Measurements from ENCODE around the gene WNK3.
"Not testable (repeated sequence)": the region's sequence is repeated elsewhere in the genome, so short reads cannot be mapped to it uniquely, and the experiment has no call there.

Gene WNK3

DNA sequence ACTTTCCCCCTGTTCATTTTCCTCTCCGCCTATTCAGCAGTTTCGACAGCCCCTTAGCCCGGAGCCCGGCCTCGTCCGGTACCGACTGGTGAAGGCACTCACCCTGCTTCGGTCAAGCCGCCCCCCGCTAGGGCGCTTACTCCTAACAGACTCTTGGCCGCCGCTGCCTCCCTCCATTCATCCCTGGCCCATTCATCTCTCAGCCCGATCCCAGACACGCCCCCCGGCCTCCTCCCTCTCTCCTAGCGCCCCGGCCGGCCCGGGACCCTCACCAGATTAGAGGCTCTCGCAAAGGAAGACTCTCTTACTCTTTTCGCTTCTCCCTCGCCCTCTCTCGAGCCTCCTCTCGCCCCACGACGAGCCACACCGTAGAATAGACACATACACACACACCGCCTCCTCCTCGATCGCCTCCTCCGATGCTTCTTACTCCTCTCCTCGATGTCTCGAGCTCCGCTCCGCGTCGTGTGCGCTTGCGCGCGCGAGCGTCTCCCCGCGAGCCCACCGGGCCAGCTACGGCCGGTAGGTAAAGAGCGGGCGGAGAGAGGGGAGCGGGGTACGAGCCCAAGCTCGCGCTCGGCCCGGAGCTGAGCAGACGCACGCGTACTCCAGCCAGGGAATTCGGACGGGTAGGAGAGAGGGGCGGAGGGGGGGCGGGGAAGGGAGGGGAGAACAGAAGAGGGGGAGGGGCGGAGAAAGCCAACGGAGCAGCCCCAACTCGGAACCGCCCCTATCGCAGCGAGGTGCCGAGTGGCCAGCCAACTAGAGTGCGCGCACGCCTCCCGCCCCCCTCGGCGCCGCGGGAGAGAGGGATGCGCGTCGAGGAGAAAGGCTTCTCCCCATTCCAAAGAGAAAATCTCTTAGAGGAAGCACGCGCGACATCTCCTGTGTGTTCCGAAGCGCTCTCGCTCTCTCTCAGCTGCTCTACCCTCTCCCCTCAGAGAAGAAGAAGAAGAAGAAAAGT lies at the start of gene WNK3:
Gene WNK3, minus strand, starts transcription at position 633 of the 964 bp plus-strand sequence.
- no peaks in the 10 kb centered on the region for H4K20me1 ChIP-seq (ENCODE audit: control insufficient read depth, insufficient read depth, low read depth, low read length)
- H3K27me3 ChIP-seq (ENCODE audit: control insufficient read depth, low read length): no peaks in the 10 kb centered on the region
- no peaks in the 10 kb centered on the region for H3F3A ChIP-seq (ENCODE audit: control insufficient read depth, insufficient read depth)
- TF ChIP-seq, protein P1, sequence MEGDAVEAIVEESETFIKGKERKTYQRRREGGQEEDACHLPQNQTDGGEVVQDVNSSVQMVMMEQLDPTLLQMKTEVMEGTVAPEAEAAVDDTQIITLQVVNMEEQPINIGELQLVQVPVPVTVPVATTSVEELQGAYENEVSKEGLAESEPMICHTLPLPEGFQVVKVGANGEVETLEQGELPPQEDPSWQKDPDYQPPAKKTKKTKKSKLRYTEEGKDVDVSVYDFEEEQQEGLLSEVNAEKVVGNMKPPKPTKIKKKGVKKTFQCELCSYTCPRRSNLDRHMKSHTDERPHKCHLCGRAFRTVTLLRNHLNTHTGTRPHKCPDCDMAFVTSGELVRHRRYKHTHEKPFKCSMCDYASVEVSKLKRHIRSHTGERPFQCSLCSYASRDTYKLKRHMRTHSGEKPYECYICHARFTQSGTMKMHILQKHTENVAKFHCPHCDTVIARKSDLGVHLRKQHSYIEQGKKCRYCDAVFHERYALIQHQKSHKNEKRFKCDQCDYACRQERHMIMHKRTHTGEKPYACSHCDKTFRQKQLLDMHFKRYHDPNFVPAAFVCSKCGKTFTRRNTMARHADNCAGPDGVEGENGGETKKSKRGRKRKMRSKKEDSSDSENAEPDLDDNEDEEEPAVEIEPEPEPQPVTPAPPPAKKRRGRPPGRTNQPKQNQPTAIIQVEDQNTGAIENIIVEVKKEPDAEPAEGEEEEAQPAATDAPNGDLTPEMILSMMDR (IDR thresholded peaks at IDR 0.05; ENCODE audit: low read depth, low read length, poor library complexity, severe bottlenecking): no peak
- no peak for TF ChIP-seq EZH2phosphoT487 (IDR thresholded peaks at IDR 0.05; ENCODE audit: borderline replicate concordance, low read length)
- no peaks in the 10 kb centered on the region for H3K79me2 ChIP-seq (ENCODE audit: control insufficient read depth, low read length)
- H3K4me3 ChIP-seq (ENCODE audit: low read length): no peak within 1 kb of the TSS
- H3K9me3 ChIP-seq (ENCODE audit: control insufficient read depth, insufficient read depth, low read length): no peaks in the 10 kb centered on the region
- no peak within 1 kb of the TSS for H3K4me2 ChIP-seq (ENCODE audit: low read length)
- H3K4me1 ChIP-seq (ENCODE audit: control insufficient read depth, low read length): no peaks in the 10 kb centered on the region
- H3K36me3 ChIP-seq (ENCODE audit: control insufficient read depth, low read length): no peaks in the 10 kb centered on the region
- H3K27ac ChIP-seq (ENCODE audit: low read depth, low read length): no peak within 1 kb of the TSS
- H3K9me2 ChIP-seq (replicated peaks; ENCODE audit: control insufficient read depth, low read length): no peaks in the 10 kb centered on the region

DNA sequence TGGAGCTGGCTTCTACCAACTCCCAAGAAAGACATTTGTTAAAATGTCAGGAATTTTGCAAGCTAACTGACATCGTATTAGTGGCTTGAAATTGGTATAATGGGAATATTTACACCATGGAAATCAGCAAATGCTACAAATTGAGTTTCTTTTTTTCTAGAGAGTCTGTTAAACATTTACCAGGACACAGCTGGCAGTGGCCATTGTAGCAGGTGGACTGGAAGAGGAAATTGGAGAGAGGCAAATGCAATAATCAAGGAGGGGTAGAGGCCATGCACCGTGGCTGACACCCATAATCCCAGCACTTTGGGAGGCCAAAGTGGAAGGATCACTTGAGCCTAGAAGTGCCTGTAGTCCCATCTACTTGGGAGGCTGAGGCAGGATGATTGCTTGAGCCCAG lies 49.4 kb upstream of the WNK3 start:
- Histone ChIP-seq H3K4me1 (ENCODE audit: control insufficient read depth, low read length) (no peaks in the 10 kb centered on the region), H3F3A (ENCODE audit: control insufficient read depth, insufficient read depth) (no peaks in the 10 kb centered on the region), H3K4me2 (ENCODE audit: low read length) (no peak overlapping the region), H3K79me2 (ENCODE audit: control insufficient read depth, low read length) (no peaks in the 10 kb centered on the region), H3K36me3 (ENCODE audit: control insufficient read depth, low read length) (no peaks in the 10 kb centered on the region), H3K9me3 (ENCODE audit: control insufficient read depth, insufficient read depth, low read length) (no peaks in the 10 kb centered on the region), H4K20me1 (ENCODE audit: control insufficient read depth, insufficient read depth, low read depth, low read length) (no peaks in the 10 kb centered on the region), H3K9me2 (replicated peaks; ENCODE audit: control insufficient read depth, low read length) (no peaks in the 10 kb centered on the region), H3K27ac (ENCODE audit: low read depth, low read length) (no peak overlapping the region), H3K27me3 (ENCODE audit: control insufficient read depth, low read length) (no peaks in the 10 kb centered on the region), H3K4me3 (ENCODE audit: low read length) (no peak overlapping the region)
- TF ChIP-seq EZH2phosphoT487 (IDR thresholded peaks at IDR 0.05; ENCODE audit: borderline replicate concordance, low read length): no peak
- TF ChIP-seq, protein P1 (IDR thresholded peaks at IDR 0.05; ENCODE audit: low read depth, low read length, poor library complexity, severe bottlenecking): no peak

- TF ChIP-seq EZH2phosphoT487 (IDR thresholded peaks at IDR 0.05; ENCODE audit: borderline replicate concordance, low read length): no peak
- Histone ChIP-seq H3K79me2 (ENCODE audit: control insufficient read depth, low read length) (no peaks in the 10 kb centered on the region), H3K4me2 (ENCODE audit: low read length) (no peak overlapping the region), H3F3A (ENCODE audit: control insufficient read depth, insufficient read depth) (no peaks in the 10 kb centered on the region), H4K20me1 (ENCODE audit: control insufficient read depth, insufficient read depth, low read depth, low read length) (no peaks in the 10 kb centered on the region), H3K9me3 (ENCODE audit: control insufficient read depth, insufficient read depth, low read length) (no peaks in the 10 kb centered on the region), H3K4me1 (ENCODE audit: control insufficient read depth, low read length) (no peaks in the 10 kb centered on the region), H3K9me2 (replicated peaks; ENCODE audit: control insufficient read depth, low read length) (no peaks in the 10 kb centered on the region), H3K27me3 (ENCODE audit: control insufficient read depth, low read length) (no peaks in the 10 kb centered on the region), H3K27ac (ENCODE audit: low read depth, low read length) (no peak overlapping the region), H3K4me3 (ENCODE audit: low read length) (no peak overlapping the region), H3K36me3 (ENCODE audit: control insufficient read depth, low read length) (no peaks in the 10 kb centered on the region)
These were observed 39.3 kb upstream of the WNK3 start for GRCh38 chrX:54397113-54397512.

- H3F3A ChIP-seq (ENCODE audit: control insufficient read depth, insufficient read depth): no peaks in the 10 kb centered on the region
- no peaks in the 10 kb centered on the region for H4K20me1 ChIP-seq (ENCODE audit: control insufficient read depth, insufficient read depth, low read depth, low read length)
- no peaks in the 10 kb centered on the region for H3K79me2 ChIP-seq (ENCODE audit: control insufficient read depth, low read length)
- H3K27ac ChIP-seq (ENCODE audit: low read depth, low read length): no peak overlapping the region
- H3K4me1 ChIP-seq (ENCODE audit: control insufficient read depth, low read length): no peaks in the 10 kb centered on the region
- H3K36me3 ChIP-seq (ENCODE audit: control insufficient read depth, low read length): no peaks in the 10 kb centered on the region
- no peaks in the 10 kb centered on the region for H3K27me3 ChIP-seq (ENCODE audit: control insufficient read depth, low read length)
- no peak overlapping the region for H3K4me3 ChIP-seq (ENCODE audit: low read length)
- no peaks in the 10 kb centered on the region for H3K9me3 ChIP-seq (ENCODE audit: control insufficient read depth, insufficient read depth, low read length)
- H3K4me2 ChIP-seq (ENCODE audit: low read length): no peak overlapping the region
- TF ChIP-seq, protein P1 (IDR thresholded peaks at IDR 0.05; ENCODE audit: low read depth, low read length, poor library complexity, severe bottlenecking): no peak
- TF ChIP-seq EZH2phosphoT487 (IDR thresholded peaks at IDR 0.05; ENCODE audit: borderline replicate concordance, low read length): no peak
- H3K9me2 ChIP-seq (replicated peaks; ENCODE audit: control insufficient read depth, low read length): no peaks in the 10 kb centered on the region
These were observed 28.5 kb upstream of the WNK3 start for GRCh38 chrX:54386314-54386713.

GRCh38 chrX:54384661-54385060 lies 26.8 kb upstream of the WNK3 start:
- H3K4me1 ChIP-seq (ENCODE audit: control insufficient read depth, low read length); H3K9me3 ChIP-seq (ENCODE audit: control insufficient read depth, insufficient read depth, low read length); H3K36me3 ChIP-seq (ENCODE audit: control insufficient read depth, low read length); H3K27ac ChIP-seq (ENCODE audit: low read depth, low read length); H3K79me2 ChIP-seq (ENCODE audit: control insufficient read depth, low read length); H3K9me2 ChIP-seq (replicated peaks; ENCODE audit: control insufficient read depth, low read length); H3K4me2 ChIP-seq (ENCODE audit: low read length); H3K4me3 ChIP-seq (ENCODE audit: low read length); H4K20me1 ChIP-seq (ENCODE audit: control insufficient read depth, insufficient read depth, low read depth, low read length); H3F3A ChIP-seq (ENCODE audit: control insufficient read depth, insufficient read depth); H3K27me3 ChIP-seq (ENCODE audit: control insufficient read depth, low read length): not testable (repeated sequence)
